Astrocyte (in vitro differentiated cells and primary cell): ENCODE measurements around the gene MZT2B. TPM values are rescaled to one million over a fixed set of nuclear protein-coding genes. Genes with fewer than 3 reads are reported as not detected.
"Not testable (repeated sequence)": the region's sequence is repeated elsewhere in the genome, so short reads cannot be mapped to it uniquely, and the experiment has no call there.

ENCODE experiments used
- DNase-seq: peaks from one replicate; pipeline ENCODE4 v3.0.0-alpha.2; 2010; ENCODE audit warnings: low read depth
- FAIRE-seq: peaks from 2 replicates; lab custom pipeline; 2011; peaks lifted over from hg19 to GRCh38; lab: Jason Lieb, UNC
- H2AFZ ChIP-seq: 2 replicates; pipeline ENCODE4 v1.6.0; 2012; ENCODE audit warnings: low read depth, low read length, inconsistent platforms
- H3K27ac ChIP-seq: 2 replicates; pipeline ENCODE4 v1.5.1; 2011; ENCODE audit warnings: low read depth, low read length, inconsistent platforms
- H3K27me3 ChIP-seq: 2 replicates; pipeline ENCODE4 v1.6.0; 2011; ENCODE audit warnings: low read length, inconsistent platforms; ENCODE audit not compliant: insufficient read depth
- H3K36me3 ChIP-seq: 2 replicates; pipeline ENCODE4 v1.5.1; 2011; ENCODE audit warnings: low read length, inconsistent platforms; ENCODE audit not compliant: insufficient read depth
- H3K4me1 ChIP-seq: 2 replicates; pipeline ENCODE4 v1.5.1; 2011; ENCODE audit warnings: low read length, inconsistent platforms; ENCODE audit not compliant: insufficient read depth
- H3K4me2 ChIP-seq: 2 replicates; pipeline ENCODE4 v1.6.0; 2012; ENCODE audit warnings: low read length, inconsistent platforms
- H3K4me3 ChIP-seq: 2 replicates; pipeline ENCODE4 v1.5.1; 2011; ENCODE audit warnings: low read depth, mild to moderate bottlenecking, low read length, inconsistent platforms; ENCODE audit not compliant: insufficient read depth
- H3K79me2 ChIP-seq: 2 replicates; pipeline ENCODE4 v1.6.0; 2012; ENCODE audit warnings: mild to moderate bottlenecking, low read length, inconsistent platforms; ENCODE audit not compliant: insufficient read depth
- H3K9ac ChIP-seq: 2 replicates; pipeline ENCODE4 v1.6.0; 2012; ENCODE audit warnings: mild to moderate bottlenecking, low read length, inconsistent platforms
- H3K9me3 ChIP-seq: 2 replicates; pipeline ENCODE4 v1.5.1; 2012; ENCODE audit warnings: low read depth, mild to moderate bottlenecking, low read length, inconsistent platforms; ENCODE audit not compliant: insufficient read depth
- H4K20me1 ChIP-seq: 2 replicates; pipeline ENCODE4 v1.6.0; 2012; ENCODE audit warnings: low read length, inconsistent platforms; ENCODE audit not compliant: insufficient read depth
- H3K27ac Mint-ChIP-seq: one replicate; pipeline ENCODE4 v1.8.0; 2021; ENCODE audit warnings: mild to moderate bottlenecking, mixed read lengths; ENCODE audit not compliant: unreplicated experiment
- H3K27me3 Mint-ChIP-seq: one replicate; pipeline ENCODE4 v1.8.0; 2021; ENCODE audit warnings: low read depth, mixed read lengths; ENCODE audit not compliant: unreplicated experiment
- H3K36me3 Mint-ChIP-seq: one replicate; pipeline ENCODE4 v1.8.0; 2021; ENCODE audit warnings: low read depth, mixed read lengths; ENCODE audit not compliant: unreplicated experiment
- H3K4me1 Mint-ChIP-seq: one replicate; pipeline ENCODE4 v1.8.0; 2021; ENCODE audit warnings: low read depth, mixed read lengths; ENCODE audit not compliant: unreplicated experiment
- H3K4me3 Mint-ChIP-seq: one replicate; pipeline ENCODE4 v1.8.0; 2021; ENCODE audit warnings: mild to moderate bottlenecking, moderate library complexity, mixed read lengths; ENCODE audit not compliant: unreplicated experiment
- H3K9me3 Mint-ChIP-seq: one replicate; pipeline ENCODE4 v1.8.0; 2021; ENCODE audit warnings: mild to moderate bottlenecking, mixed read lengths; ENCODE audit not compliant: unreplicated experiment
- CTCF ChIP-seq: IDR thresholded peaks from 2 replicates; pipeline ENCODE4 v1.5.1; 2011; ENCODE audit warnings: low read depth, mild to moderate bottlenecking, inconsistent platforms, low read length, moderate library complexity; ENCODE audit not compliant: insufficient read depth
- EZH2 ChIP-seq: IDR thresholded peaks from 2 replicates; pipeline ENCODE4 v1.6.1; 2012; ENCODE audit warnings: mild to moderate bottlenecking, low read length, inconsistent platforms; ENCODE audit not compliant: insufficient read depth
- total RNA-seq: library from RNA; stranded (reverse); gene quantifications from 2 replicates; pipeline ENCODE4 v1.2.1, GENCODE V29; 2021

Gene MZT2B
- total RNA-seq, 1 donor from 2014 or later, result 232 TPM

DNA sequence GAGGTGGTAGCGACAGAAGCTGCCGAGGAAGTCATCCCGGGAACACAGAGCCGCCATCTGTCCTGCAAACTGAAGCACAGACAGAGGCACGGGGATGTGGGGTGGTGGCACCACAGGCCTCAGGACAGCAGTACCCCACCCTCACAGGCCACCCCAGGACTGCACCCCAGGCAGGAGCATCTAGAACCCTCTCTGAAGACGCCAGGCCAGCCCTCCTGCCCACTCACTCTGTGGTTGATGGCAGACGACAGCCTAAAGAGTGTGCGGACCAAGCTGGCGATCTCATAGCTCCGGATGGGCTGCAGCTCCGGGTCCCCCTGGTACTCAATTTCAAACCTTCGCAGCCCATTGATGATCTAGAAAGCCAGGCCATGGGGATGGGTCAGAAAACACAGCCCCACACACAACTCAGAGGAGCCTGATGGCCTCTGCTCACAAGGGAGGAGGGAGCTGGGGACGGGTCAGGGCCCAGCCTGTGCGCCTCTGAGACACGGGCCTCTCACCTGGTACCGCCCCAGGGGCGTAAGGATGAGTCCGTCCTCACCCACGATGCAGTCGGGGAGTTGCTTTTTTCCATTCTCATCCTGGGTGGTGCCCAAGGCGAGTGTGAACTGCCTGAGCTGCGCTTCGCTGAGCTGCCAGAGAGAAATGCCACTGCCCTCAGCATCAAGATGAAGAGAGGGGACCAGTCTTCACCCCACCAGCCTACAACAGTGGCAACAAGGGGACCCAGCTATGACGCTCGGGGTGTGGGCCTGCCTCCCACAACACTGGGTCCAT is 29.1 kb upstream of the MZT2B start:
- Mint-ChIP-seq H3K27me3 (no peaks in the 10 kb centered on the region), H3K9me3 (no peaks in the 10 kb centered on the region), H3K27ac (no peak overlapping the region), H3K36me3 (peaks cover 7% of the 10 kb centered on the region), H3K4me1 (no peaks in the 10 kb centered on the region), H3K4me3 (no peak overlapping the region)
- Histone ChIP-seq H3K4me1 (no peaks in the 10 kb centered on the region), H3K27me3 (no peaks in the 10 kb centered on the region), H3K27ac (no peak overlapping the region), H3K4me2 (no peak overlapping the region), H3K79me2 (no peaks in the 10 kb centered on the region), H3K4me3 (no peak overlapping the region), H3K9me3 (no peaks in the 10 kb centered on the region), H4K20me1 (no peaks in the 10 kb centered on the region), H2AFZ (no peak overlapping the region), H3K9ac (no peak overlapping the region), H3K36me3 (no peaks in the 10 kb centered on the region)
- DNase-seq (no peak), FAIRE-seq (no peak)
- TF ChIP-seq EZH2, result no peak
- no peak for TF ChIP-seq CTCF

DNA sequence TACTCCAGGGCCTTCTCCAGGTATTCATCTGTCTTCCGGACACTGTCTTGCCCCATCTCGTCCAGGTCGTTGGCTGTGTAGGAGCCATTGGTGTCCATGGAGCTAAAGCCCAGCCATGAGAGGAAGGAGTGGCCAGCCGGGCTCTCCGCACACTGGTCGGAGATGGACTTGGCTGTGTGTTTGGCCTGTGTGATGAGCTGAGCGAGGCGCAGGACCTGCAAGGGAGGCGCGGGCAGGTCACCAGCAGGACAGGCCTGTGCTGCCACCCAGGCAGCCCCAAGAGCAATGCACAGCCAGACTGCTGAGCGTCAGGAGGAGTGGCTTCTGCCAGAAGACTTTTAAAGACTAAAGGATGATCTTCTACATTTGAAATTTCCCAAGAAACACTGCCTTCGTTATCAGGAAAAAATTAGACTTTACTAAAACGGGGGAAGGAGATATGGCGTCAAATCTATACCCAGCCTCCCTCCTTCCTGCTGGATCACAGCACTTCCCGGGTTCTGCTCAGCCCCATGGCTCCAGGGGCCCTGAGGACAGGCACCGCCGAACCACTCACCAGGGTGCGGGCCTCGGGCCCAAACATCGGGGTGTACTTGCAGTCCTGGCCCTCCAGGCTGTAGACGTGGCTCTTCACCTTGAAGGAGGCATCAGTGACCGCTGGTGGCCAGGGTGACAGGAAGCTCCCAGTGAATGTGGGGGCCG is 28.2 kb upstream of the MZT2B start:
- H3K27me3 ChIP-seq, H3K4me1 Mint-ChIP-seq, H3K9ac ChIP-seq, H3K36me3 Mint-ChIP-seq, DNase-seq, H2AFZ ChIP-seq, H3K4me2 ChIP-seq, H3K9me3 Mint-ChIP-seq, FAIRE-seq, H3K9me3 ChIP-seq, H3K36me3 ChIP-seq, H3K4me3 Mint-ChIP-seq, H3K27ac Mint-ChIP-seq, H3K4me3 ChIP-seq, H3K27me3 Mint-ChIP-seq, H3K27ac ChIP-seq, H3K79me2 ChIP-seq, H3K4me1 ChIP-seq, H4K20me1 ChIP-seq: not testable (repeated sequence)

- H3K4me1 Mint-ChIP-seq, H3K4me3 Mint-ChIP-seq, H3K9me3 Mint-ChIP-seq, DNase-seq, H2AFZ ChIP-seq, H3K4me1 ChIP-seq, H3K27me3 ChIP-seq, H4K20me1 ChIP-seq, H3K36me3 Mint-ChIP-seq, H3K4me2 ChIP-seq, H3K4me3 ChIP-seq, H3K9me3 ChIP-seq, H3K9ac ChIP-seq, H3K79me2 ChIP-seq, H3K27ac Mint-ChIP-seq, H3K27me3 Mint-ChIP-seq, H3K36me3 ChIP-seq, H3K27ac ChIP-seq, FAIRE-seq: not testable (repeated sequence)
Measured at GRCh38 chr2:130154423-130154770, 27.7 kb upstream of the MZT2B start.
